ENCODE data around the gene POMT2.

DNA sequence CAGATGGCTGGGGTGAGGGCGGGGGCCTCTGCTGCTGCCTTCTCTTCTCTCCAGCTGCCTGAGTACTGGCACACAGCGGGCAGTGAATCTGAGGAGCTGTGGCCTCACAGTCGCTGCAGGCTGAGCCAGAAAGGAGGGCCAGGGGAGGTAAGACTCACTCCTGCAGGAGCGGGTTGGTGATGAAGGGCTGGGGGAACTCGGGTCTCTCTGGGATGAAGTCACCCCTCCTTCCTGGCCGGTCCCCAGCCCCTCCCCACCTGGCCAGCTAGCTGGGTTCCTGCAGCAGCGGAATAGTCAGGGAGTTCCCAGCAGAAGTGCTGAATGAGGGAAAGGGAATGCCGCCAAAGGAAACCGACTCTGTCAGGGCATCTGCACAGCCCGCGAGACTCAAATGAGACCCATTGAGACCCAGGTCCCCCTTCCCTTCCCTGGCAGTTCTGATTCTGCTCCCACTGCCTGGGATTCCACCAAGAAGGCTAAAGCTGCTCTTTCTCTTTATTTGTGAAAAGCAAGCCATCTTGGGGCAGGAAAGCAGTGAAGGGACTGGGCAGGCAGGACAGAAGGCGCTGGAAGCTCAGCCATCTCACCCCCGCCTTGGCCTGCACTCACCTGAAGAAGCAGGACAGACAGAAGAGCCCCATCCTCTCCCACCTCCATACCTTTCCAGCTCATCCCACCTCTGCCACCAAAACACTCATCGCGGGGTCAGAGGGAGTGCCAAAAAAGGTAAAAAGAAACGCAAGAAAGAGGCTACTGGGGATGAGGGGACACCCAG is 54.9 kb downstream of the POMT2 start:
- no peak for TF ChIP-seq ELF4 (IDR thresholded peaks at IDR 0.05)
- no peak for TF ChIP-seq LEF1 (IDR thresholded peaks at IDR 0.05; ENCODE audit: borderline replicate concordance)

Data from HEK293T (cell line).